Thyroid gland (tissue), 4 donors: ENCODE measurements around the gene SAFB.

Experiments
- POLR2A ChIP-seq, 2 donors: fragments of 450-650 bp; IDR thresholded peaks; one replicate each; pipeline ENCODE4 v1.6.1; 2017; ENCODE audit warnings: antibody characterized with exemption in 2 of 2, mild to moderate bottlenecking in 2 of 2, moderate library complexity in 1 of 2
- TF ChIP-seq, protein P1 (sequence below), 6 experiments: fragments of 200-600 bp in 3 of 6; fragments of 450-650 bp in 3 of 6; sonication (generic) in 3 of 6; IDR thresholded peaks; one replicate each; pipeline ENCODE4 v1.5.1; 2016 to 2019; ENCODE audit warnings: antibody characterized with exemption in 6 of 6, mild to moderate bottlenecking in 2 of 6, inconsistent platforms in 1 of 6, moderate library complexity in 1 of 6

DNA sequence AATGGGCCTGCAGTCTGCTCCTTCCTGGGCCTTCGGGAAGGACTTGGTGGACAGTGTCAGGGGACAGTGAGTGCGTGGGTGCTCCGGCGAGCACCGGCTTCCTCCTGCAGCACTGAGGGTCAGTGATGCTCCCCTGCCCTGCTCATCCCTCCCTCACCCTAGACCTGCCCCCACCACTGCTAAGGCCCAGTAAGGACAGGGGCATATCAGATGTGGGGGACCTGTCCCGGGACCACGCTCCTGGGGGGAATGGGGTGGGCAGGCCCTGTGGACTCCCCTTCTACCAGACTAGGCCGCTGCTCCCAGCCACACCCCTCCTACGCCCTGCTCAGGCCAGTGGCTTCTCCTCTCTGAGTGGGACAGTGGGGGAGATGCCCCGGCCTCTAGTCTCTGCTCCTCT, 54.3 kb downstream of the SAFB start:
- no peak for TF ChIP-seq POLR2A (IDR thresholded peaks at IDR 0.05)
- TF ChIP-seq, protein P1, sequence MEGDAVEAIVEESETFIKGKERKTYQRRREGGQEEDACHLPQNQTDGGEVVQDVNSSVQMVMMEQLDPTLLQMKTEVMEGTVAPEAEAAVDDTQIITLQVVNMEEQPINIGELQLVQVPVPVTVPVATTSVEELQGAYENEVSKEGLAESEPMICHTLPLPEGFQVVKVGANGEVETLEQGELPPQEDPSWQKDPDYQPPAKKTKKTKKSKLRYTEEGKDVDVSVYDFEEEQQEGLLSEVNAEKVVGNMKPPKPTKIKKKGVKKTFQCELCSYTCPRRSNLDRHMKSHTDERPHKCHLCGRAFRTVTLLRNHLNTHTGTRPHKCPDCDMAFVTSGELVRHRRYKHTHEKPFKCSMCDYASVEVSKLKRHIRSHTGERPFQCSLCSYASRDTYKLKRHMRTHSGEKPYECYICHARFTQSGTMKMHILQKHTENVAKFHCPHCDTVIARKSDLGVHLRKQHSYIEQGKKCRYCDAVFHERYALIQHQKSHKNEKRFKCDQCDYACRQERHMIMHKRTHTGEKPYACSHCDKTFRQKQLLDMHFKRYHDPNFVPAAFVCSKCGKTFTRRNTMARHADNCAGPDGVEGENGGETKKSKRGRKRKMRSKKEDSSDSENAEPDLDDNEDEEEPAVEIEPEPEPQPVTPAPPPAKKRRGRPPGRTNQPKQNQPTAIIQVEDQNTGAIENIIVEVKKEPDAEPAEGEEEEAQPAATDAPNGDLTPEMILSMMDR (IDR thresholded peaks at IDR 0.05): no peak
